RKO (cell line): Measurements from ENCODE around the gene CLRN3.

Experiments used
- DNase-seq: peaks from one replicate; pipeline ENCODE4 v3.0.0-alpha.2; 2016; ENCODE audit warnings: low spot score

Gene CLRN3

DNA sequence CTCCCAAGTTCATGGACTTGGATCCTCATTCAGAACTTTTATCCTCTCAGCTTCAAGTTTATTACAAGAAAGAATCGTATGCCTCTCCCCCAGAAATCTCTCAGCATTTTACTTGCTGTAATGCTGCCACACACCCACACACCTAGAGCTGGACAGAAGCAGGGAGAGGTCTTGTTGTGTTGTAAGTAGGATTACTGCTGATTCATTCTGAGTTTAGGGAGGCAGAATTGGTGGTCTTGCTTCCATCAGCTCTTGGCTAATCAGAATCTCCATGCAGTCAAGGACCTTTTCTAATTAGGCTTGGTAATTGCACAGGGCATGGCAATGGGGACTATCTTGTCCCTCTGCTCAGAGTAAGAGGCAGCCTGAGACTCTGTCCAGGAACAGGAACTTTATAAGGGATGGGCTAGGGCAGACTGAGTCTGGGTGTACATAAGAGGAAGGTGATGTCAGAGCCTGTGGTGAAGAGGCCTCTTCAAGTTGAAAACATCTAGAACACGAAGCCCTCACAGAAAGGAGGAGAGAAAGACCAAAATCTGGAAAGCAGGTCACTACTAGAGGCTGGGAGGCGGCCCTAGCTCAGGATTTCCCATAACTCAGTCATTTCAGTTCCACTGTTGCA is 7.1 kb upstream of the CLRN3 start:
- no peak for DNase-seq

- DNase-seq = no peak
These were observed 4.4 kb upstream of the CLRN3 start for GRCh38 chr10:127897177-127897576.

GRCh38 chr10:127896590-127896989 is 3.8 kb upstream of the CLRN3 start:
- DNase-seq = no peak

GRCh38 chr10:127894146-127894545 is 1.4 kb upstream of the CLRN3 start:
- no peak for DNase-seq

DNA sequence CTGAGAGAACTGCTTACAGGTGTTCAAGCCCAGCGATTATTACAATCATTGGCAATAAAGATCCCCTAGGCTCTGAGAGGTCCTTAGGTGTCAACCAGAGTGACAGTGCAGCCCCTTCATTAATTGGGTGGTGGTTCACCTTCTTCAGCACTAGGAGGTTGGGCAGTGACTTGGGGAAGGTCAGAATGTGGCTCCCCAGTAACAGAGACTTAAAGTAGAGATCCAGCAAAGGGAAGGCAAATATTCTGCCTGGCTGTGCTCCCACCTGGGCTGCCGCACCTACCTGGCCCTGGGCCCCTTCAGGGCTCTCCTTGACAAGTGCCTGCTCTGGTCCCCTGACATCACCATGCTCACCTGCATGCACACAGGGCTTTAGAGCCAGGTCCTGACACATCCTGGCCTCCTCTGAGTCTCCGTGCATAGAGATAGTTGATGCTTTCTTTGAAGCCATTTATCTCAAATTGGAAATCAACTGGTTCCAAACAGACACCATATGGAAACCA is 1.9 kb downstream of the CLRN3 start:
- DNase-seq = no peak

GRCh38 chr10:127890216-127890615 is 2.5 kb downstream of the CLRN3 start:
- no peak for DNase-seq

- peak; percentile 19 for DNase-seq
These were observed 3.0 kb downstream of the CLRN3 start for GRCh38 chr10:127889605-127890195.

DNA sequence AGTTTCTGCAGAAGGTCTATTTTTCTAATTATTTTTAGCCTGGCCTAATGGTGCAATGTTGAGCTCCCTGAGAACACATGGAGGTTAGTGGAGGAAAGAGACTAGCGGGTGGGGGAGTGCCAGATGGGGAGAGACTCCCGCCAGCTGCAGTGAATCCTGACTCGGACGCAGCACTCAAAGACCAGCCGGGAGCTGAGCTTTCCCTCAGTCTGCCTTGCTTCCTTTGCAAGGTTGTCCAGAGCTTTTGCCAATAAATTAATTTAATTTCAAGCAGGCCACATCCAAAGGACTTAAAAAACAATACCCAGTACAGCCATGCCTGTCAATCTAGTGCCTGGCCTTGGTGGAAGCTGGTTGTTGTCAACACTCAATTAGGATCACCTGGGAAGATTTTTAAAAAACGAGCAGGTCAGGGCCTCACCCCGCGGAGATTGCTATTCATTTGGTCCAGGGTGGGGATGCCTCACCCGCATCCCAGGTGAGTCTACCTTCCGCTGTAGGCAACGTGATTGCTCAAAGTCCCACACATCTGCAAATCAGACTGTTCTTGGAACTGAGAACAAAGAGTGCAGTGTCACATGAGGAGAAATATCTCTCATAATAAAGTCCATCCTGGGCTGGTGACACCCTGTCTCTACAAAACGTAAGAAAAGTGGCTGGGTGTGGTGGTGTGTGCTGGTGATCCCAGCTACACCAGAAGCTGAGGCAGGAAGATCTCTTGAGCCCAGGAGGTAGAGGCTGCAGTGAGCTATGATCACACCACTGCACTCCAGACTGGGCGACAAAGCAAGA is 4.0 kb downstream of the CLRN3 start:
- DNase-seq = no peak

- no peak for DNase-seq
These were observed 5.0 kb downstream of the CLRN3 start for GRCh38 chr10:127887541-127888415.

GRCh38 chr10:127886371-127887051 is 6.2 kb downstream of the CLRN3 start:
- DNase-seq = no peak

DNA sequence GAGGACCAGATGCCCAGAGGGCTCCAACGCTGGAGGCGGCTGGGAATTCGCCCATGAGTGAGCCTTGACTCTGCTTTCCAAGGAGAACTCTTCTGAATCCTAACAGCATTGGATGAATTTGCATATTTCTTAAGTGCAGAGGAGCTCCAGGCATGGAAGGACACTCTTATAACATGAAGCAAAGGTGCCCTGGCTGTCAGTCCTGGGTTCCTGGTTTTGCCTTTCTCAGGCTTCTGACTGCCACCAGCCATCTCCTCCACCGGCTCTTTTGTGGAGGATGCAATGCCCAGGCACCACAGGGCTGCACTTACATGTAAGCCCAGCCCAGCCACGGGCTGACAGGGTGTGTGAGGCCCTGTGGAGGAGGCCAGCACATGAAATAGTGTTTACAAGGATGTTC is 8.2 kb downstream of the CLRN3 start:
- DNase-seq = no peak

GRCh38 chr10:127883516-127883915 is 9.2 kb downstream of the CLRN3 start:
- no peak for DNase-seq

- no peak for DNase-seq
These were observed 9.8 kb downstream of the CLRN3 start for GRCh38 chr10:127882801-127883459.

- no peak for DNase-seq
These were observed 10.3 kb downstream of the CLRN3 start for GRCh38 chr10:127882391-127882790.

- no peak for DNase-seq
These were observed 11.5 kb downstream of the CLRN3 start for GRCh38 chr10:127881262-127881661.

DNA sequence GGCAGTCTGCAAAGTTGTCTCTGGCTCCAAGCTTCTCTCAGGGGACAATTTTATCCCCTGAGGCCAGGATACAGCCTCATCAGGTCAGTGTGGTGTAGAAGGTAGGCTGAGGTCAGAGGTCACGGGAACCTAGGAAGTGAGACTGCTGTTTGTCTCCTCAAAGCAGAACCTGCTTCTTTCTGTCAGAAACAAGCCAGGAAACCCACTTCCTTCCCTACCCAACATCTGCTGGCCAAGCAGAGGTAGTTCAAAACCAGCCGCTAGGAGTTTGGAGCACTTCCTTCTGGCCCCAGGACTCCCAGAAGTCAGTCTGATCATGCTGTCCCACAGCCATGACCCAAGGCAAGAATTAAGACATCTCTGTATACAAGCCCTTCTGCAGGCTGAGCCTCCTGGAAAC is 12.2 kb downstream of the CLRN3 start:
- no peak for DNase-seq

- no peak for DNase-seq
These were observed 14.2 kb downstream of the CLRN3 start for GRCh38 chr10:127878475-127879055.

GRCh38 chr10:127877699-127878098 is 15.0 kb downstream of the CLRN3 start:
- DNase-seq = no peak

- no peak for DNase-seq
These were observed 15.6 kb downstream of the CLRN3 start for GRCh38 chr10:127877116-127877515.

DNA sequence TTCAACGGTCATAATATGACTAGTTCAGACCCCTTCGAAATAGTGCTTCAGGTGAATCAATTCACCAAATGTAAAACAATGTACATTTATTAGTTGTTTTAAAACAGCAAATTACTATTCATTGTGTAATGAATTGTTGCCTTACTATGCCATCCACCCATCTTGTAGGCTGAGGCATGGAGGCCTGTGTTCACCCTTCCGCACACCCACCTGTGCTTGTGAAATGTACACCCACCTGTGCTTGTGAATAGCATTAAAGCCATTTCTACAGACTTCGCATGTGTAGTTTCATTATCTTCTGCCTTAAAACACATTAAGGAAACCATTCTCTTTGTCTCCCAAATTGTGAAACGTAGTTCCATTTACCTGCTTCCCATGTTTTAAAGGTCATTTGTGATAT is 16.8 kb downstream of the CLRN3 start:
- no peak for DNase-seq

GRCh38 chr10:127875449-127875765 is 17.3 kb downstream of the CLRN3 start:
- DNase-seq = no peak
